Common myeloid progenitor, CD34-positive (primary cell): ENCODE data around the gene PNCK.

Source experiments
- CTCF ChIA-PET: fragments of 350-600 bp; sonication (Branson Sonifier 250); formaldehyde crosslinking; loops from one replicate; lab custom pipeline; 2021; ENCODE audit warnings: antibody characterized with exemption; lab: Charles Lee
- POLR2A ChIA-PET: fragments of 350-600 bp; sonication (Branson Sonifier 250); formaldehyde crosslinking; loops from one replicate; lab custom pipeline; 2021; ENCODE audit warnings: antibody characterized with exemption; lab: Charles Lee
- DNase-seq, 3 donors: peaks; one replicate each; pipeline versions ENCODE4 v3.0.0 to v3.0.0-alpha.2; 2013
- H3K27ac ChIP-seq, 2 experiments: 1 replicate in 1 of 2; 2 replicates in 1 of 2; pipeline ENCODE4 v1.7.0; 2013; ENCODE audit warnings: inconsistent platforms in 2 of 2, low read length in 2 of 2, mild to moderate bottlenecking in 2 of 2, low read depth in 1 of 2, moderate library complexity in 1 of 2; ENCODE audit not compliant: severe bottlenecking in 2 of 2, insufficient read depth in 1 of 2, poor library complexity in 1 of 2
- H3K27me3 ChIP-seq, 5 experiments: replicated peaks in 2 of 5; 1 replicate in 3 of 5; 2 replicates in 2 of 5; pipeline versions ENCODE4 v1.6.1 to v1.7.0; 2013; ENCODE audit warnings: low read length in 4 of 5, mild to moderate bottlenecking in 2 of 5, moderate library complexity in 2 of 5, inconsistent platforms in 1 of 5; ENCODE audit not compliant: insufficient read depth in 5 of 5, control insufficient read depth in 4 of 5
- H3K36me3 ChIP-seq, 4 experiments: 1 replicate in 2 of 4; 2 replicates in 2 of 4; pipeline versions ENCODE4 v1.6.1 to v1.7.0; 2013; ENCODE audit warnings: low read length in 3 of 4, control low read depth in 1 of 4, mild to moderate bottlenecking in 1 of 4; ENCODE audit not compliant: control insufficient read depth in 4 of 4, insufficient read depth in 4 of 4
- H3K4me1 ChIP-seq, 4 experiments: 1 replicate in 3 of 4; 2 replicates in 1 of 4; pipeline versions ENCODE4 v1.6.1 to v1.7.1; 2013; ENCODE audit warnings: low read length in 3 of 4, mild to moderate bottlenecking in 3 of 4, control low read depth in 1 of 4, inconsistent platforms in 1 of 4, moderate library complexity in 1 of 4; ENCODE audit not compliant: control insufficient read depth in 4 of 4, insufficient read depth in 4 of 4; ENCODE audit errors: control extremely low read depth in 1 of 4
- H3K4me3 ChIP-seq, 7 experiments: 1 replicate in 4 of 7; 2 replicates in 3 of 7; pipeline versions ENCODE4 v1.5.1 to v1.7.0; 2013; ENCODE audit warnings: mild to moderate bottlenecking in 7 of 7, low read length in 6 of 7, moderate library complexity in 6 of 7, inconsistent platforms in 2 of 7, low read depth in 2 of 7, control low read depth in 1 of 7; ENCODE audit not compliant: insufficient read depth in 4 of 7, control insufficient read depth in 1 of 7; ENCODE audit errors: extremely low read depth in 1 of 7
- H3K9me3 ChIP-seq, 5 experiments: 1 replicate in 4 of 5; 2 replicates in 1 of 5; pipeline versions ENCODE4 v1.6.1 to v1.7.1; 2013; ENCODE audit warnings: low read length in 4 of 5, mild to moderate bottlenecking in 2 of 5, inconsistent platforms in 1 of 5, low read depth in 1 of 5, moderate library complexity in 1 of 5; ENCODE audit not compliant: control insufficient read depth in 4 of 5, insufficient read depth in 2 of 5; ENCODE audit errors: control extremely low read depth in 1 of 5
- WGBS: methylation state at CpG from one replicate; pipeline ENCODE4 v1.1.5; 2013; ENCODE audit not compliant: insufficient coverage; 5-methylcytosine and 5-hydroxymethylcytosine counted together

Gene PNCK

DNA sequence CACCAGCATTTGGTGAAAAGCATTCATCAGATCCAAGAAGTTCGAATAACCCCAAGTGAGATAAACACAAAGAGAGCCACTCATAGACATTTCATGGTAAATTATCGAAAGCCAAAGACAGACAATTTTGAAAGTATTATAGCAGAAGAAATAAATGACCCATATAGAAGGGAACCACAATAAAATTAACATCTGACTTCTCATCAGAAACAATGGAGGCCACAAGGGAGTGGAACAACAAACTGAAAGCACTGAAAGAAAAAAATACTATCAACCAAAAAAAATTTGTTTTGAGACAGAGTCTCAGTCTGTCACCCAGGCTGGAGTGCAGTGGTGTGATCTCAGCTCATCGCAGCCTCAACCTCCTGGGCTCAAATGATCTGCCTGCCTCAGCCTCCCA lies 14.3 kb downstream of the PNCK start:
- peaks cover 3 to 26% (median 6%) of the 10 kb centered on the region in 5 experiments for H3K27me3 ChIP-seq
- ChIA-PET POLR2A (no interaction called here), CTCF (interaction anchor here (1.4 to 5.1 kb wide), 3 partner anchors 9 to 13 kb away, joined by 3 to 35 read pairs (median 5); no protein-coding TSS in a partner anchor)
- H3K9me3 ChIP-seq: peaks cover 0 to 11% (median 0%) of the 10 kb centered on the region in 5 experiments
- H3K27ac ChIP-seq: no peak overlapping the region
- no peaks in the 10 kb centered on the region for H3K4me1 ChIP-seq
- no peak overlapping the region for H3K4me3 ChIP-seq
- WGBS: 84% methylated on average over 2 of the region's 3 CpGs
- no peak for DNase-seq
- H3K36me3 ChIP-seq: no peaks in the 10 kb centered on the region

DNA sequence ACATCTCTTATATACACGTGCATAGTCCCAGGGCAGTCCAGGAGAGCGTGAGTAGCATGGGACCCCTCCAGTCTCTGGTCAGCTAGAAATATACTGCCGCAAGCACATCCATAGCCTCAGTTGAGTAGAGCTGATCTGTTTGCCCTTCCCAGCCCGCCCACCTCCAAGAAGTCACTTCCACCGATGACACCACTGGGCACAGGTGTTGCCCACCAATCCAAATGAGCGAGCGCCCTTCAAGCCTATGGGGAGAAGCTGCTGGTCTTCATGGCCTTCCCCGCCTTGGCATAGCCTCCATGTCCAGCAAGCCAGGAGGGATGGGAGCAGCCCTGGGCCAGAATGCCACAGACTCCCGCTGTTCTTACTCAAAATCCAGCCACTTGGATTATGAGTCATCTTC lies 16.5 kb downstream of the PNCK start:
- Histone ChIP-seq H3K27me3 (peaks cover 3 to 13% (median 8%) of the 10 kb centered on the region in 5 experiments), H3K36me3 (no peaks in the 10 kb centered on the region), H3K4me3 (no peak overlapping the region), H3K4me1 (no peaks in the 10 kb centered on the region), H3K27ac (no peak overlapping the region), H3K9me3 (peaks cover 0 to 12% (median 0%) of the 10 kb centered on the region in 5 experiments)
- ChIA-PET CTCF (interaction anchor here (1.0 to 5.1 kb wide), 8 partner anchors 11 to 117 kb away, joined by 3 to 35 read pairs (median 4); no protein-coding TSS in a partner anchor), POLR2A (no interaction called here)
- DNase-seq: no peak
- WGBS: 95% methylated on average over 6 of the region's 9 CpGs

DNA sequence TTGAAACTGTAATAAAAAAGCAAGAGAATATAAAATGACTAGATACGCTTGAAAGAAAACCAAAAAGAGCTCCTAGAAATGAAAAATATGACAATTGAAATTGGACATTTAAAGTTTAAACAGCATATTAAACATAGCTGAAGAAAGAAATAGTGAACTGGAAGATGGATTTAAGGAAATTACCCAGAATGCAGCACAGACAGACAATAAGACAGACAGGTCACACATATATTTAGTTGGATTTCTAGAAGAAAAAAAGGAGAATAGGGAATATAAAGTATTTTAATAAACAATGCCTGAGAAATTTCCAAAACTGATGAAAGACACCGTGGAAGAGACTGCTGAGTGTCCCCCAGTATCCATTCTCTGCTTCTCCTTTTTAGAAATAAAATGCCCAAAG lies 20.1 kb downstream of the PNCK start:
- WGBS: 43% methylated on average over 1 of the region's 2 CpGs
- ChIA-PET CTCF (interaction anchor here (0.7 to 1.4 kb wide), 5 partner anchors 8 to 114 kb away, joined by 3 to 5 read pairs (median 3); no protein-coding TSS in a partner anchor), POLR2A (no interaction called here)
- no peaks in the 10 kb centered on the region for H3K4me1 ChIP-seq
- no peak overlapping the region for H3K27ac ChIP-seq
- no peak for DNase-seq
- H3K36me3 ChIP-seq: no peaks in the 10 kb centered on the region
- H3K4me3 ChIP-seq: no peak overlapping the region
- peaks cover 0 to 12% (median 8%) of the 10 kb centered on the region in 5 experiments for H3K27me3 ChIP-seq
- H3K9me3 ChIP-seq: peaks cover 0 to 5% (median 0%) of the 10 kb centered on the region in 5 experiments

DNA sequence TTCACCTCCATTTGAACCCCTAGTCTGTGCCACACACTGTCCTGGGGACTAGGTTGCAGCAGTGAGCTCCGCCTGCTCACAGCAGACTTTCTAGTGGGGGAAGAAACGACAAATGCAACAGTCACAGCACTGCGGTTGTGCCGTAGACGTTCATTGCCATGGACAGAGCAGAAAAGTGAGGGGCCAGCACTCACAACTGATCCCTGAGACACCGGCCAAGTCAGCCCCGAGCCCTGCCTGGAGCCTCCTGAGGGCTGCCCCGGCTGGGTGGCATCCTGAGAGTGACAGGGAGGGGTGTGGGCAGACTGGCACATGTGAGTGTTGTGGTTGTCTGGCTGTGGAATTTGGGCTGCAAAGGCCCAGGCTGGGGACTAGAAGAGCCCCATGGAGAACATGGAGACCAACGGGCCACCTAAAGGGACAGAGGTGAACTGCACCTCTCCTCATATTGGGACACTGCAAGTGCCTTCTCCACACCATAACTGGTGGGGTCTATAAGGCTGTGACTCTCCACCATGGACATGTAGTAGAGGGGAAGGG lies 22.0 kb downstream of the PNCK start:
- CTCF ChIA-PET: interaction anchor here (1.1 to 2.0 kb wide), 5 partner anchors 9 to 95 kb away, joined by 3 to 7 read pairs (median 3); no protein-coding TSS in a partner anchor
- H3K4me3 ChIP-seq: no peak overlapping the region
- WGBS: 88% methylated on average over 9 of the region's 9 CpGs

DNA sequence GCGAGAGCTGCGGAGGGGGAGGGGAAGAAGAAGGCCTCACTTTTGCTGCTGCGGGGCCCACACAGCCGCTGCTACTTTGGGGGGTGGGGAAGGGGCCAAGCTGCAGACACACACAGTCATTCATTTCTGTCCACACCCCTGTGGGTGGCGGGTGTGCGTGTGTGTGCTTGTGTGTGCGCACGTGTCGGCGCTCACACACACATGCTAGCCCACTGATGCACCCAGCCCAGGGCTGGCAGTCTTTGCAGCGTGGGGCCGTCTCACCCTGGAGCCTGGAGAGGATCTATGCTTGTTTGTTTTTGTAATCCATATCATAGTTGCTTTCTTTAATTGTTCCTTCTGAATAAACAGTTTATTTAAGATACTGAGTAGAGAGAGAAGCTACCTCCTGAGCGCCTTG lies 22.7 kb downstream of the PNCK start:
- peaks cover 0 to 8% (median 0%) of the 10 kb centered on the region in 5 experiments for H3K9me3 ChIP-seq
- ChIA-PET POLR2A (no interaction called here), CTCF (interaction anchor here (1.2 to 2.0 kb wide), 5 partner anchors 10 to 95 kb away, joined by 3 to 7 read pairs (median 4); no protein-coding TSS in a partner anchor)
- WGBS: 91% methylated on average over 4 of the region's 13 CpGs
- H3K27me3 ChIP-seq: peaks cover 0 to 35% (median 15%) of the 10 kb centered on the region in 5 experiments
- H3K4me1 ChIP-seq: peaks cover 0 to 4% (median 0%) of the 10 kb centered on the region in 4 experiments
- no peak overlapping the region for H3K4me3 ChIP-seq
- DNase-seq: no peak
- H3K36me3 ChIP-seq: no peaks in the 10 kb centered on the region
- H3K27ac ChIP-seq: no peak overlapping the region

More for the DNA sequence above, 22.0 kb downstream of the PNCK start:
- POLR2A ChIA-PET: no interaction called here
- no peaks in the 10 kb centered on the region for H3K36me3 ChIP-seq
- peaks cover 0 to 29% (median 10%) of the 10 kb centered on the region in 5 experiments for H3K27me3 ChIP-seq
- peaks cover 0 to 4% (median 0%) of the 10 kb centered on the region in 4 experiments for H3K4me1 ChIP-seq
- H3K9me3 ChIP-seq: peaks cover 0 to 8% (median 0%) of the 10 kb centered on the region in 5 experiments
- peak in 2 of 3 donors; percentile 29 to 44 for DNase-seq
- no peak overlapping the region for H3K27ac ChIP-seq

DNA sequence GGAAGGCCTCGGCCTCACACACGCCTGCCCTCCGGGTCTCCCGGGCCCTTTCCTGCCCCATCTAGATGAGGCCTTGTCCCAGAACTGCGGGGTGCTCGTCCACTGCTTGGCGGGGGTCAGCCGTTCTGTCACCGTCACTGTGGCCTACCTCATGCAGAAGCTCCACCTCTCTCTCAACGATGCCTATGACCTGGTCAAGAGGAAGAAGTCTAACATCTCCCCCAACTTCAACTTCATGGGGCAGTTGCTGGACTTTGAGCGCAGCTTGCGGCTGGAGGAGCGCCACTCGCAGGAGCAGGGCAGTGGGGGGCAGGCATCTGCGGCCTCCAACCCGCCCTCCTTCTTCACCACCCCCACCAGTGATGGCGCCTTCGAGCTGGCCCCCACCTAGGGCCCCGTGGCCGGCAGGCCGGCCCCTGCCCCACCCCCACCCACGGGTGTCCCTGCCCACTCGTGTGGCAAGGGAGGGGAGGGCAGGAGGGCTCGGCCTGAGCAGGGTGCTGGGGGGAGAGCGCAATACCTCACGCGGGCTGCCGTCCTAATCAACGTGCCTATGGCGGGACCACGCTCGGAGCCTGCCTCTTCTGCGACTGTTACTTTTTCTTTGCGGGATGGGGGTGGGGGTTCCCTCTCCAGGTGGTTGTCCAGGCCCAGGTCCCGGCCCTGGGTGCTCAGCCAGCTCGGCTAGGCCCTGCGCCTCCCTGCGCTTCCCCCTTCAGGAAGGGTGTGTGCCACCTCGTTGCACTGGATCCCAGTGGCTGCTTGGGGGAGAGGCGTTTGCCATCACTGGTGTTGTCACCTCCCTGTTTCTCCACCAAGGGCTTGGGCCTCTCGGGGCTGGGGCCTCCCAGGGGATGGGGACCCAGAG lies 23.5 kb downstream of the PNCK start:
- Histone ChIP-seq H3K9me3 (peaks cover 0 to 8% (median 0%) of the 10 kb centered on the region in 5 experiments), H3K4me3 (no peak overlapping the region), H3K36me3 (no peaks in the 10 kb centered on the region), H3K27me3 (peaks cover 0 to 43% (median 20%) of the 10 kb centered on the region in 5 experiments), H3K4me1 (peaks cover 0 to 4% (median 0%) of the 10 kb centered on the region in 4 experiments), H3K27ac (no peak overlapping the region)
- WGBS: 77% methylated on average over 33 of the region's 41 CpGs
- ChIA-PET POLR2A (no interaction called here), CTCF (interaction anchor here (1.1 to 3.5 kb wide), 7 partner anchors 10 to 111 kb away, joined by 3 to 16 read pairs (median 4); no protein-coding TSS in a partner anchor)
- DNase-seq: no peak
